OCI-LY1 (cell line): Measurements from ENCODE around the gene ETNK2.

Experiments
- H2AFZ ChIP-seq: fragments of 200-600 bp; sonication (generic), shearing (Covaris generic); 2 replicates; pipeline ENCODE4 v1.6.0; 2014; ENCODE audit warnings: antibody characterized with exemption, mild to moderate bottlenecking, low read length
- H3F3A ChIP-seq: fragments of 200-600 bp; sonication (generic), shearing (Covaris generic); 2 replicates; pipeline ENCODE4 v1.6.0; 2014; ENCODE audit warnings: mild to moderate bottlenecking, antibody characterized with exemption, low read length, moderate library complexity; ENCODE audit not compliant: insufficient read depth
- H3K27ac ChIP-seq: fragments of 200-600 bp; sonication (generic); 2 replicates; pipeline ENCODE4 v1.5.1; 2014; ENCODE audit warnings: low read length, mixed run types, mild to moderate bottlenecking, low read depth; ENCODE audit not compliant: poor library complexity, severe bottlenecking
- H3K27me3 ChIP-seq: fragments of 200-600 bp; sonication (generic); 2 replicates; pipeline ENCODE4 v1.6.0; 2014; ENCODE audit warnings: antibody characterized with exemption, mild to moderate bottlenecking, low read length, moderate library complexity; ENCODE audit not compliant: insufficient read depth
- H3K36me3 ChIP-seq: fragments of 200-600 bp; sonication (generic); 2 replicates; pipeline ENCODE4 v1.6.1; 2014; ENCODE audit warnings: mild to moderate bottlenecking, antibody characterized with exemption, low read length, moderate library complexity, mixed read lengths; ENCODE audit not compliant: insufficient read depth
- H3K4me1 ChIP-seq: fragments of 200-600 bp; sonication (generic); 2 replicates; pipeline ENCODE4 v1.5.1; 2014; ENCODE audit warnings: mild to moderate bottlenecking, low read length, moderate library complexity; ENCODE audit not compliant: insufficient read depth, severe bottlenecking
- H3K4me2 ChIP-seq: fragments of 200-600 bp; sonication (generic), shearing (Covaris generic); 2 replicates; pipeline ENCODE4 v1.6.1; 2014; ENCODE audit warnings: low read length
- H3K4me3 ChIP-seq: fragments of 200-600 bp; sonication (generic); 2 replicates; pipeline ENCODE4 v1.5.1; 2014; ENCODE audit warnings: low read length, low read depth, mild to moderate bottlenecking, mixed read lengths; ENCODE audit not compliant: poor library complexity, severe bottlenecking
- H3K79me2 ChIP-seq: fragments of 200-600 bp; shearing (Covaris generic); 2 replicates; pipeline ENCODE4 v1.6.1; 2016; ENCODE audit warnings: mixed run types, low read length, mixed read lengths; ENCODE audit not compliant: insufficient read depth
- H3K9ac ChIP-seq: fragments of 200-600 bp; sonication (generic), shearing (Covaris generic); 2 replicates; pipeline ENCODE4 v1.6.1; 2014; ENCODE audit warnings: mild to moderate bottlenecking, low read length, mixed read lengths
- H3K9me2 ChIP-seq: fragments of 200-600 bp; sonication (generic), shearing (Covaris generic); 2 replicates; pipeline ENCODE4 v1.6.1; 2014; ENCODE audit warnings: low read depth, mild to moderate bottlenecking, low read length, mixed read lengths
- H3K9me3 ChIP-seq: fragments of 200-600 bp; shearing (Covaris generic); 2 replicates; pipeline ENCODE4 v1.6.1; 2014; ENCODE audit warnings: low read length, mixed read lengths
- H4K20me1 ChIP-seq: fragments of 200-600 bp; sonication (generic), shearing (Covaris generic); 2 replicates; pipeline ENCODE4 v1.6.0; 2016; ENCODE audit warnings: mild to moderate bottlenecking, low read length; ENCODE audit not compliant: insufficient read depth
- CTCF ChIP-seq: fragments of 200-600 bp; sonication (generic), shearing (Covaris generic); IDR thresholded peaks from 2 replicates; pipeline ENCODE4 v1.5.1; 2017; ENCODE audit warnings: mild to moderate bottlenecking, antibody characterized with exemption, low read length, moderate library complexity, mixed read lengths
- EZH2 ChIP-seq: fragments of 200-600 bp; sonication (generic), shearing (Covaris generic); IDR thresholded peaks from 2 replicates; pipeline ENCODE4 v1.8.0; 2017; ENCODE audit warnings: borderline replicate concordance, mixed run types, mild to moderate bottlenecking, antibody characterized with exemption, low read length, moderate library complexity, mixed read lengths

The ETNK2 gene

GRCh38 chr1:204192046-204192445, 40.2 kb upstream of the ETNK2 start:
- Histone ChIP-seq H3K27me3 (no peaks in the 10 kb centered on the region), H2AFZ (no peak overlapping the region)

GRCh38 chr1:204191456-204191855, 39.6 kb upstream of the ETNK2 start:
- Histone ChIP-seq H3K27ac (no peak overlapping the region), H3K4me3 (no peak overlapping the region), H3K9me2 (no peaks in the 10 kb centered on the region), H3K9ac (no peak overlapping the region), H3K4me1 (no peaks in the 10 kb centered on the region), H3K79me2 (no peaks in the 10 kb centered on the region), H3K4me2 (no peak overlapping the region), H2AFZ (no peak overlapping the region), H3K36me3 (no peaks in the 10 kb centered on the region), H3K9me3 (no peaks in the 10 kb centered on the region), H3F3A (no peaks in the 10 kb centered on the region), H3K27me3 (no peaks in the 10 kb centered on the region), H4K20me1 (no peaks in the 10 kb centered on the region)
- TF ChIP-seq EZH2, result no peak
- TF ChIP-seq CTCF, result no peak

More at GRCh38 chr1:204192046-204192445, 40.2 kb upstream of the ETNK2 start:
- no peaks in the 10 kb centered on the region for H3K4me1 ChIP-seq
- H3F3A ChIP-seq, result no peaks in the 10 kb centered on the region
- no peaks in the 10 kb centered on the region for H4K20me1 ChIP-seq
- H3K79me2 ChIP-seq, result no peaks in the 10 kb centered on the region
- TF ChIP-seq CTCF, result no peak
- TF ChIP-seq EZH2, result no peak
- no peak overlapping the region for H3K27ac ChIP-seq
- no peaks in the 10 kb centered on the region for H3K36me3 ChIP-seq
- H3K4me2 ChIP-seq, result no peak overlapping the region
- H3K9me3 ChIP-seq, result no peaks in the 10 kb centered on the region
- no peak overlapping the region for H3K9ac ChIP-seq
- no peak overlapping the region for H3K4me3 ChIP-seq
- H3K9me2 ChIP-seq, result no peaks in the 10 kb centered on the region

- no peaks in the 10 kb centered on the region for H4K20me1 ChIP-seq
- H3K27ac ChIP-seq, result no peak overlapping the region
- H2AFZ ChIP-seq, result no peak overlapping the region
- no peaks in the 10 kb centered on the region for H3K4me1 ChIP-seq
- no peaks in the 10 kb centered on the region for H3F3A ChIP-seq
- H3K4me3 ChIP-seq, result no peak overlapping the region
- H3K79me2 ChIP-seq, result no peaks in the 10 kb centered on the region
- H3K27me3 ChIP-seq, result no peaks in the 10 kb centered on the region
- H3K36me3 ChIP-seq, result no peaks in the 10 kb centered on the region
- H3K9me2 ChIP-seq, result no peaks in the 10 kb centered on the region
- H3K9ac ChIP-seq, result no peak overlapping the region
- no peak overlapping the region for H3K4me2 ChIP-seq
- no peaks in the 10 kb centered on the region for H3K9me3 ChIP-seq
- no peak for TF ChIP-seq CTCF
- TF ChIP-seq EZH2, result no peak
Measured at GRCh38 chr1:204190212-204191211, 38.7 kb upstream of the ETNK2 start.
